GM21528 (cell line): ENCODE data around the gene AMPD1.

Source experiments
- ATAC-seq: cut with Tn5 transposase; IDR thresholded peaks from one replicate; pipeline ENCODE4 v1.9.1; 2021; ENCODE audit warnings: mild to moderate bottlenecking, moderate library complexity; ENCODE audit not compliant: unreplicated experiment, low FRiP score

The AMPD1 gene

GRCh38 chr1:114651893-114652292 is 43.5 kb downstream of the AMPD1 start:
- ATAC-seq, result no peak

- no peak for ATAC-seq
Observed at GRCh38 chr1:114648503-114648902, 46.8 kb downstream of the AMPD1 start.

GRCh38 chr1:114641377-114641776 is 54.0 kb downstream of the AMPD1 start:
- ATAC-seq, result no peak

GRCh38 chr1:114638910-114639309 is 56.4 kb downstream of the AMPD1 start:
- no peak for ATAC-seq

- no peak for ATAC-seq
Observed at GRCh38 chr1:114632427-114632826, 62.9 kb downstream of the AMPD1 start.

- ATAC-seq, result no peak
Observed at GRCh38 chr1:114627107-114627506, 68.2 kb downstream of the AMPD1 start.

GRCh38 chr1:114623364-114623763 is 72.0 kb downstream of the AMPD1 start:
- no peak for ATAC-seq
